IPS-NIHi7 (cell line): ENCODE data around the gene ETV4.

Experiments used
- DNase-seq: peaks from one replicate; pipeline ENCODE4 v3.0.0; 2012; ENCODE audit warnings: mixed read lengths; ENCODE audit errors: extremely low spot score

The ETV4 gene

DNA sequence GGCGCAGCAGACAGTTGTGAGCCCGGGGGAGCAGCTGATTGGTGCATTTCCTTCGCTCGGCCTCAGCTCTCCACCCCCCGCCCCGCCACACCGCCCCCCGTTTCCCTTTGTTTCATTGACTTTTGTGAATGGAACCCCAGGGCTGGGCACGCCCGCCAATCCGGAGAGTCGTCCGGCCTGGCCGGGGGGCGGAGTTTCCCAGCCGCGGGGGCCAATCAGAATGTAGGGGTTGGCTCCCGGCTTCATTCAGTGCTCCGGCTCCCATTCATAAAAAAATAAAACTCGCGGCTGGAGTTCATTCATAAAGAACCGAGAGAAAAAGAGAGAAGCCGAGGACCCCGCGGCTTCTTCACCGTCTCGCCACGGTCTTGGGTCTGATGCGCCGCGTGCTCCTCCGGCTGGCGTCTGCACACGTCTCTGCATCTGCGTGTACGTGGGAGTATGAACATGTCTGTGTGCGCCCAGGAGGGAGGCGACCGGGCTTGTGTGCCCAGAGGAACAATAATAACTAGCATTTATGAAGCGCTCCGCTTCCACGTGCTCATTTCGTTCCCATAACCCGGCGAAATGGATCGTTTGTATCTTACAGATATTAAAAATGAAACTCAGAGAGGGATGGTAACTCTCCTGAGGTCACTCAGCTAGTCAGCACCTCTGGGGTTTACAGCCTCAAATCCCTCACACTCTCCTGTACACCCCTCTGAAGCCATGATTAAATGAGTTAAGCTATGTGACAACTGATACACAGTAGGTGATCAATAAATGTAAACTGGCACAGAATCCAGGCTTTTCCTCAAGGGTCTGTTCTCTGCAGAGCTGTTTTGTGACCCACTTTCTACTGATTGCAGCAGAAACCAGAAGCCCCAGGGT is at the start of gene ETV4:
TSS of gene ETV4 (minus strand) at position 22 of the 870 bp plus-strand sequence. CDS start 723 bp downstream, outside the sequence.
- DNase-seq = peak; percentile 95

DNA sequence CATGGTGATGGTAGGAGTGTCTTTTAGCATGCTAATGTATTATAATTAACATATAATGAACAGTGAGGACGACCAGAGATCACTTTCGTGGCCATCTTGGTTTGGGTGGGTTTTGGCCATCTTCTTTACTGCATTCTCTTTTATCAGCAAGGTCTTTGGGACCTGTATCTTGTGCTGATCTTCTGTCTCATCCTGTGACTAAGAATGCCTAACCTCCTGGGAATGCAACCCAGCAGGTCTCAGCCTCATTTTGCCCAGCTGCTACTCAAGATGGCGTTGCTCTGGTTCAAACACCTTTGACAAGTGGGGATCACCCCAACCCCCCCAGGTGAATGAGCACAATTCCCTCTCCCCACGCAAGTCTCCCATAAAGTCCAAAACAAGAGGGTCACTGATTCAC is 49.3 kb upstream of the ETV4 start:
- DNase-seq = no peak

DNA sequence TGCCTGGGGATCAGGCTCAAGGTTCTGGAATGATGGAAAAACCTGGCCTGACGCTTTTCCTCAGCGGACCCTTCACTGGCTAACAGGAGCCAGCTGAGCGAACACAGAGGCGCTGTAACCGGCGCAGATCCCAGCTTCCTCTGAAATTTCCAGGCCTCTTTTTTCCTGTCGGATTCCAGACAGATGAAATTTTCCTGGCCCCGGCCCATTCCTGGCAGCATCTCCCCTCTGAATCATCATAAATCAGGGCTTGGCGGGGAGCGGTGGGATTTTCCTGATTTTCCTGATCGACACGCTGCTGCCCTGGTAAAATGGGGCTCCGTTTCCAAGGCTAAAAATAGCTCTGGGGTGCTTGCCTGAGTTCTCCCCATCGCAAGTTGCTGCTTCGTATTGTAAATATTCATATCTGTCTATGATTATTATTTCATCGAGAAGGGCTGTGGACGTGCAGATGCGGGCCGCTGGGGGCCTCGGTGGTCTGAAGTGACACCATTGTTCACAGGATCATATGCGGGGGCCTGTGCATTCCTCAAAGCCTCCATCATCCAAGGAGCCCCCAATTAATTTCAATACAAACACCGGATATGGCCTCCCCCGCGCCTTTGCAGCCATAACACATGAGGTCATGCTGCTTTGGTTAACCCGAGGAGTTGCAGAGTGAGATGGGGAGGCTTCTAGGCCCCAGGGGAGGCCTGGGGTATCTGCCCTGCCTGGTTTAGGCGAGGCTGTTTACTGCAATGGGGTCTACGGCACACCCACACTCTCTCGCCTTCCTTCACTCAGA is 45.8 kb upstream of the ETV4 start:
- peak; percentile 35 for DNase-seq

DNA sequence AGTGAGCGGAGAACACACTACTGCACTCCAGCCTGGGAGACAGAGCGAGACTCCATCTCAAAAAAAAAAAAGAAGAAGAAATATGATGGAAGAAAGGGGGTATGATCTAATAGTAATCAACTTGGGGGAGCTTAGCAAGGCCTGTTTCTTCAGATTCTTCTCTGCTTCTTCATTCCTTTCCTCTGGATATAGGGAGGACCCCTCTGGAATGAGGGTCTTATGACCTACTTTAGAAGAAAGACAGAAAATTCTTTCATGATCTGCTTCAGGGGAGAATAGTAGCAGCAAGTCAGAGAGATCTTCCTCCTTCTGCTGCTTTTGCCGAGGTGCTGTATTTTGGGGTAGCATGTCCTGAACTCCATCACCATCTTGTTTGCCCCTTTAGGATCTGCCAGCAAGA is 44.9 kb upstream of the ETV4 start:
- no peak for DNase-seq

DNA sequence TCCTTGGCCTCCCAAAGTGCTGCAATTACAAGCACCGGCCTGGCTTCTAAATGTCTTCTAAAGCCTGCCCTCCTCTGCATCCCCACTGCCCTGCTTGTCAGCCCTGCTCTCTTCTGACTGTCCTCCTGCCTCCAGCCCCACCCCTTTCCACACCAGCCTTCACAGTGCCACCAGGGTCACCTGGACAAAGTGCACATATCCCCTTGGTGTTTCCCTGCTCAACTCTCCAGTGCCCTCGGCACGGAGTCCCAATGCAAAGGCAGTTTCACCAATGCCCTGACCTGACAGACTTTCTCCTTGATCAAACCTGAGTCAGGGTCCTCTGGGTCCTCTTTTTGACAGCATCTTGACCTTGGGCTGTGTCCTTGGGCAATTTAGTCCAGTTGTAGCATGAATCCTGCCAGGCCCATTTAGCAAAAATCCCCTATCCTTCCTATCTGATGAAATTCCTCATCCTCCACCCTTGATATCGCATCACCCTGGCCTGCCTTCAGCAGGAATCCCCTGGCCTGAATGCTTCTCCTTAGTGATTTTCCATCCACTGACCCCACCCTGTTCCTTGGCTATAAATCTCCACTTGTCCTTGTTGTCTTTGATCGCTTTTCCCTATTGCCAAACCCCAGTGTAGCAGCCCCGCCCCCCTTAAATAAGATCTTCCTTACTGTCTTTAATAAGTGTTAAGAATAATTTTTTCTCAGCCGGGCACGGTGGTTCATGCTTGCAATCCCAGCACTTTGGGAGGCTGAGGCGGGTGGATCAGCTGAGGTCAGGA is 42.7 kb upstream of the ETV4 start:
- no peak for DNase-seq

DNA sequence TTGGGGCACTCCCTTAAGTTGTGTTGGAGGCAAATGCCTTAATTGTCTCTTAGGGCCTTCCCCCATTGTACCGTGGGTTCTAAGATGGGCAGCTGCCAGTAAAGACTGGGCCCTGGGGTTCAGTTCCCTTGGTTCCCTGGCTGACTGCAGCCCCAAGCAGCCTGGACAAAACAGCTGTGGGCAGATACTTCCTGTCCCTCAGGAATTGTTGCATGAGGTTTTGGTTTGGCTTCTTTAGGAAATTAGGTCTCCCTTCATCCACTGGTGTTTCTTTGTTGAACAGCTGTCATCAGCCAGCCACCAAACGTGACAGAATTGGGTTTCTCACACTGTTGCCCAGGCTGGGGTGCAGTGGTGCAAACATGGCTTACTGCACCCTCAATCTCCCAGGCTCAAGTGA is 42.0 kb upstream of the ETV4 start:
- no peak for DNase-seq

DNA sequence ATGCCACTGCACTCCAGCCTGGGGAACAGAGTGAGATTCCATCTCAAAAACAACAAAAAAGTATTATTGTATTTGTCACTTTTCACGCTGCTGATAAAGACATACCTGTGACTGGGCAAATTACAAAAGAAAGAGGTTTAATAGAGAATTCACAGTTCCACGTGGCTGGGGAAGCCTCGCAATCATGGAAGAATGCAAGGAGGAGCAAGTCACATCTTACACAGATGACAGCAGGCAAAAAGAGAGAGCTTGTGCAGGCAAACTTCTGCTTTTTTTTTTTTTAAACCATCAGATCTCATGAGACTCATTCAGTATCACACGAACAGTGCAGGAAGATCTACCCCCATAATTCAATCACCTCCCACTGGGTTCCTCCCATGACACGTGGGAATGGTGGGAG is 41.5 kb upstream of the ETV4 start:
- DNase-seq = no peak

DNA sequence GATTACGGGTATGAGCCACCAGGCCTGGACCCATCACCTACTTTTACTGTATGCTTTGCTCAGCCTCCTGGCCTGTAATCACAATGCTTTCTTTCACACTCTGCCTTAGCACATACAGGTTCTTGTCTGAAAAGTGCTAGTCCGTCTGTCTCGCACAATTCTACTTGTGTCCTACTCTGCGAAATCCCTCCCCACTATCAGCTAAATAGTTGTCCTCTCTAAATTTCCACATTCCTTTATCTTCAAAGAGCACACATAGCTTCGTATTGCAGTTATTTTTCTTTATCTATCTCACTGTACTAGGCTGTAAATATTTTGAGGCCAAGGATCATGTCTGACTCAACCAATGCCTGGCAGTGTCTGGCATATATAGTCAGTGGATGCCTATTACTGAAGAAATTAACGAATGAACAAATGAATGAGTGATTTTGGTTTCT is 38.5 kb upstream of the ETV4 start:
- DNase-seq = no peak

DNA sequence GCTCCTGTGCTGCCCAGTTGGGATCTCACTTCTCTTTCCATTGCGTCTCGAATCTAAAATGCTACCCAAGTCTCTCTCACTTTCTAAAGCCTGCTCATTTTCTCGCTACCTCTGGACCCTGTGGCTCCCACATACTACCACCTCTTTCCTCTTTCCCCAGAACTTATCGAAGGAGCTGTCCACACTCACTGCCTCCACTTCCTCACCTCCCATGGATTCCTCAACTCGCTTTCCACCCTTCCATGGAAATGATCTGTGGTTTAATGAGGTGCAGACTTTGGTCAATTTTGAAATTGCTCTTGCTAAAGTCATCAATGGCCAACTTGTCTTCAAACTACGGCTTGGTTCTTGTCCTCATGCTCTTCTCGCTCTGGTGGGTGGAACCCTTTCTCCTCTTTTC is 37.2 kb upstream of the ETV4 start:
- DNase-seq = no peak

DNA sequence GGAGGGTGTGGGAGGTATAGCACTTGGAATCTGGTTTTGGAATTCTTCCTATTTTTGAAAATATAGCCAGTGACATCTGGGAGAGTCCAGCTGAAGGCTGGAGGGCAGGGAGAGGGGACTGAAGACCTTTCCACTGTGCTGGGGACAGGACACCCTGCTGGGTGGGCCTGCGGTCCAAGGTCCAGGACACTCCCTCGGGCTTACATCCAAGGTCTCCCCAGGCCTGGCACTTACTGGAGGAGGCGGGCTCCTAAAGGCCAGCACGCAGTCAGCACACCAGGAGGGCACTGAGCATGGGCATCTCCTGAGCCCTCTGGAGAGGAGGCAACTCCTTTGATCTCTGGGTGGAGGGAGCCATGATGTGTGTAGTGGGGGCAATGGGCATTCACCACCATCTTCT is 35.5 kb upstream of the ETV4 start:
- no peak for DNase-seq

DNA sequence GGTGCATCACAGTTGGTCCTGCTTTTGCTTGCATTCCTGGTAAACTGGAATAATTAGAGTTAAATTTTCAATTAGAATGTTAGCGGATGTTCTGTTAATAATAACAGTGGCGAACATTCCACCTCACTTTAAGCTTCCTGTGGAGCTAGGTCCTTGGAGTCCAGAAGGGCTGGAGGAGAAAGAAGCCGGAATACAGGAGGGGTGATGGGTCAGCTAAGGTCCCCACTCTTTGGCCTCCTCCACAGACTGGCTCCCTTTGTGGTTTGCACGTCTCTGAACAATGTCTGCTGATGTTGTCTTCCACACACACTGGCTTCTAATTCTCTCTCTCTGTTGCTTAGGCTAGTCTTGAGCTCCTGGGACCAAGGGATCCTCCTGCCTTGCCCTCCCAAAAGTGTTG is 35.0 kb upstream of the ETV4 start:
- DNase-seq = no peak

DNA sequence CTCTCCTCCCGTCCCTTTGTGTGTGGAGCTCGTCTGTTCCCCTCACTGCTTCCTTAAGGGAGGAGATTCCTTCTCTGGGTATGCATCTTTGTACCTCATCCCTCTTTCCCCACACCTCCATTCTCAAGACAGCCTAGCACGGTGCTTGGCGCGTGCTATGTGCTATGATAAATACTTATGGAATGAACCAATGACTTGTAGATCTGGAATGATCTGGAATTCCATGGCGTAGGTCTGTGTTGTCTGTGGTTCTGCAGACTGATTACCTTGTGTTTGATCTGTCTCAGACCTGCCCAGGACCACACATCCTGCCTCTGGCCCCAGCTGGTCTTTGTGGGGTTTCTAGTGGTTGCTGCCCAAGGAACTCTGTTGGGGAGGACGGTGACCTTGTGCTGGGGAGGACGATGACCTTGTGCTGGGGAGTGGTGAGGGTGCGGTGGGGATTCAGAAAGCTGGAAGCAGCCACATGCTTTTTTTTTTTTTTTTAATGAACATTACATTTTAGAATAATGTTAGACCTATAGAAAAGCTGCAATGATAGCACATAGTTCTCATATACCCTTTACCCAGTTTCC is 33.5 kb upstream of the ETV4 start:
- DNase-seq = no peak

DNA sequence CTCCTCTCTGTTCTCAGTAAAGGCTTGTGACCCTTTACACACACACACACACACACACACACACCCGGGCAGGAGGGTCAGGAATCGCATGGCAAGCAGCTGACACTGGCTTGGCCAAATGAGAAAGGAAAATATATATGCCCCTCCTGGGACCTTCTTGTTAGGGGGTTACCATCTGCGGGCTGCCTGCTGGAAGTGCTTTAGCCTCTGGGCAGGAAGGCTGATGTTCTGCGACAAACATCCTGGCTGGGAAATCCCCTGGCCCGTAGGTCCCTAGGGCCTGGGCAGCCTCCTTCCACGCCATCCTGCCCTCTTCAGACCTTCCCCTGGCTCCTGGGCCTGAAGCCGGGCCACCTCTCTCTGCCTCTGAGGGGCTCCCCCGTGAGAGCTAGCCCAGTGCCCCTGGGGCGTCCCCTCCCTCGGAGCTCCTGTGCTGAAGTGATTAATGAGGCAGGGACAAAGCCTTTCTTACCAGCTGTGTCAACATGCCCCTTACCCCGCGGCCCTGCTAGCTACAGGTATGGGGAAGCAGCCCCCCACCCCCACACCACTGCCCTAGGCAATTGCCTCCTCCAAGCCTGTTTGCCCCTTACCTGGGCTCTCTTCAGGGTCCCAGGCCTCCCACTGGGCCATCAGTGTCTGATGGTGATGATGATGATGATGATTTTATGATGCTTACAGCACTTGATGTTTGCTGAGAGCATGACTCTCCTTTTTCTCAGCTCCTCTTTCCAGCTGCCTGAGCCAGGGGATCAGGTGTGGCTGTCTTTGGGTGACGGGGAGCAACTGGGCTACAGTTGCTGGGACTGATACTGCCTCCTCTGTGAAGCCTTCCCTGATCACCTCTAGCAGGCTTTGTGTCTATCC is 32.8 kb upstream of the ETV4 start:
- DNase-seq = no peak

DNA sequence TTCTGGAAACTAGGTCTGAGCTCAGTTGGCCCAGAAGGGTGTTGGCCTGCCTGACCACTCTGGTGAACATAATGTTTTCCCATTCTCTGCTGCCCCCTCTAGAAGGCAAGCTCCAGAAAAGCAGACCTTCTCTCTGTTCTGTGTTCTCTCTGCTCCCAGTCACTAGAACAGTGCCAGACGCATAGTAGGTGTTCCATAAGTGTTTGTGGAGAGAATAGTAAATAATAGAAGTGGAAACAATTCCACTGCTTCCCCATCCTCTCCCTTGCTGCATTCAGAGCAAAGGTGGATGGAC is 32.2 kb upstream of the ETV4 start:
- DNase-seq = no peak

DNA sequence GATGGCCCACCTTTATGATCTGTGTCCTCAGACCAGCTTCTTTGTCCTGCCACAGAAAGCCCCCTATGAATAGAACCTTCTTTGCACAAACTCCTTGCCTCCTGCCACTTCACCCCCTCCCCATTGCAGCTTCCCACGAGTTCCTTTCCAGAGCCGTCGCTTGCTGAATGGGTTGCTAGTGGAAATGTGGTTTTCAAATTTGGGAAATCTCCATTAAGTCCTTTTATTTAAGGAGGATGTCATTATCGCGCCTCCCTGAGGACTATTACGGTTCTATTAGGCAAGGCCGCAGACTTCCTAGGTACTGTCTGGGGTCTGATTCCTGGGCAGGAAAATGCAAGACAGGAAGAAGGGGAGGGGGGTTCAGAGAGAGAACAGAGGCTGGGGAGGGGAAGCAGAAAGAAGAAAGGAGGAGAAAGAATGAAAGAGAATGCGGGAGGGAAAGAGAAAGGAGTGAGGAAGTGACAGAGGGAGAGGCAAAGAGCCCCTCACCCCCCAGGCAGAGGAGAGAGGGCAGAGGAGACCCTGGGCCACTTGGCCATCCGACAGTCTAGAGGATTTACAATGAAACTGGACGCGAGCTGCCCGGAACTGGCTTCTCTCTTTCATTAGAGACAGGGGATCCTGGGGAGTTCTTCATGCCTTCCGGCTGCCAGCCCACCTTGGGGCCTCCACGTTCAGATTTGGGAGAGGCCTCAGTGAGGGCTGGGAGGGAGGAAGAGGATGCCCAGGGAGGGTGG is 31.7 kb upstream of the ETV4 start:
- DNase-seq = no peak

DNA sequence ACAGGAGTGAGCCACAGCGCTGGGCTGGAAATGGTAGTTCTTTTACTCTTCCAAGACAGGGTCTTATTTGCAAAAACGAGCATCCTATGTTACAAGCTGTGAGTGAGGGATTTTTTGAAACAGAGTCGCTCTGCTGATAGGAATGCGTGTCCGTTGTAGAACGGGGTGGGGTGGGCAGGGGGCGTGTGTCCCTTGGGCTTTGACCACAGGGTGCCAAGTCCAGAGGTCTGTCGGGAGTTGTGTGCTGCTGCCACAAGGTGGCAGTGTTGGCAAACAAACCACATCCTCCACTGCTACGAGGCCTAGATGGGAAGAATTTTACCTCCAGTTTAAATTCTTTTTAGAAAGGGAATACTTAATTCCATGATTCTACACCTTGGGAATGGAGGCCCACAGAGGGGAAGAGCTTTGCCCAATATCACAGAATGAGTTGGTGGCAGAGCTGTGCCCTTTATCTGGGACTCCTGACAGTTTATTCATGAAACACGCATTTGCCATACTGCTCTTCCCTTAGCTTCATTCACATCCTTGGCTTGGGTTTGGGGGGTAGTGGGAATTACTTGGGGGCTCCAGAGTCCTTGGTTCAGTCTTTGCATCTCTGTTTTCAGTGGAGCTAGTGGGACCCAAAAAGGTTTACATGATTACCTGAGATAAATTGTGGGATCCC is 30.6 kb upstream of the ETV4 start:
- DNase-seq = peak; percentile 87

DNA sequence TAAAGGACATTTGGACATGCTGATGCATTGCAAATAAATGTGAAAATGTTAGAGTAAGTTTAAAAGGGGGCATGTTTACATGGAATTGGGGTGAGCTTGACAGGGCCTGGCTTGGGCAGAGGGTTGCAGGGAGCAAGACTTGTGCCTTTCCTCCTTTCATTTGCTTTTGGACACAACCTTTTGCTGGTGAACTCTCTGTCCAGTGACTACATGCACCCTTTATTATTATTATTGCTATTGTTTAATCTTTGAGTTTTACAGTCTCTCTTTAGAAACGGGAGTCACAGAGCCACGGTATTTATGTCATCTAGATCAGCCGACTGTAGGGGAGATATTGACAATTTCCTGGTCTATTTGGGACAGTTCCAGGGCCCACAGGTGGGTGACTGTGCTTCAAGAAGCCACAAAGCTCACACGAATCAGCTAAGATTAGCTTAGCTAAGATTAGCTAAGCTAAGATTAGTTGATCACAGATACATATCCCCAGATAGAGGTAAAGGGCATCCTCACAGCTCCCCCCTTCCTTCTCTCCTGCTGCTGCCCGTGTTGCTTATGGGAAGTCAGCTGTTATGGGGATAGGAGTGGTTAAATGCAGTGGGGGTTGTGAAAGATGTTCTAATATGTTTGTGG is 28.9 kb upstream of the ETV4 start:
- no peak for DNase-seq

DNA sequence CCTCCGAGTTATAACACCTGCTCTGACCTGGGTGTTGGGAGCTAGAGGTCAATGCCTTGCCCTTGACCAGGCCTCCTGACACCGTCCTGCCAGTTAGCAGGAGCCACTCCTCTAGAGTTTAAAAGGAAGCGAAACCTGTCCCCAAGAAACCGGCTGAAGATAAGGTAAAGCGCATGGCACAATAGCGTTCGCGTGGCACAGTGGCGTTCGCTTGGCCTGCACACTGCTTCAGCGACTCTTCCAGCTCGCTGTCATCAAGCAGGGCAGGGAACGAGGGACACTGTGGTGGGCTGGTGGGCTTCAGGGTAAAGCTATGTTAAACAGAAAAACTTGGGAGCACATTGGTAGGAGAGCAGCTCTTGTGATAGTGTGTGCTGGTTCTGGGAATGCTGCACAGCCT is 28.2 kb upstream of the ETV4 start:
- no peak for DNase-seq

DNA sequence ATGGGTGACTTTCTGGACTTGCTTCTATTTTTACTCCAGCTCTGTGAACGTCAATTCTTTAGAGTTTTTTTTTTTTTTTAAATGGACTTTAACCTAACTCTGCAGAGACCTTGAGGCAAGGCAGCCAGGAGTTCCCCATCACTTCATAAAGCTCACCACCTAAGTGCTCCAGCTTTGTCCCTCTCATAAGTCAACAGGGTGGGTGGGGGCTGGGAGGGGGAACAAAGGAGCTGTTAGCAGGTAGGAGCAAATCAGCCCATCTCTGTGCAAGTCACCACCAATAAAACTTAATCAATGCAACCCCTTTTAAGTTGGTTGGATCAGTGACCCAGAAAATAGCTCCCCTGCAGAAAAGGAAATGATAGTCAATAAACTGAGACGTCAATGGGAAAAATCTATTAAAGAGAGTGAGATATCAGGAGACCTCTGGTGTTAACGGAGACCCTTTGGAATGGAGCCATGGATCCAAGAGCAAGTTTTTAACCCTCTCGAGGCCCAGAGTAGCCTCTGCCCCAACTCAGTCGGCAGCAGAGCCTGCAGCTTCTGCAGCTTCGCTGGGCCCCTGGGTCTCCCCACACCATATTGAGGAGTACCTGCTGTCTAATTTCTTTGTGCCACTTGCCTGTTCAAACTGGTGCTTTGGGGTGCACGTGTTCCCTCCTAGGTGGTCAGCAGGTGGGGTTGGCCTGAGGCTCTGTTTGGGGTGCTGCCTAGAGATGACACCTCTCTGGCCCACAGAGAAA is 27.6 kb upstream of the ETV4 start:
- no peak for DNase-seq
